A549 treated with GW870086 at 1 μM for 4 hours (cell line): Measurements from ENCODE around the gene SERPINB8. TPM values are rescaled to one million over a fixed set of nuclear protein-coding genes. Genes with fewer than 3 reads are reported as not detected.

Source experiments
- total RNA-seq: library from RNA; stranded (reverse); fragments of 200-300 nt; extraction: Qiagen RNA extraction; gene quantifications from 5 replicates; pipeline ENCODE4 v1.2.3, GENCODE V29; 2022; ENCODE audit warnings: low read depth

SERPINB8 gene
- total RNA-seq, result 7.8 to 12.2 TPM (median 8.8 TPM) in 5 replicates

DNA sequence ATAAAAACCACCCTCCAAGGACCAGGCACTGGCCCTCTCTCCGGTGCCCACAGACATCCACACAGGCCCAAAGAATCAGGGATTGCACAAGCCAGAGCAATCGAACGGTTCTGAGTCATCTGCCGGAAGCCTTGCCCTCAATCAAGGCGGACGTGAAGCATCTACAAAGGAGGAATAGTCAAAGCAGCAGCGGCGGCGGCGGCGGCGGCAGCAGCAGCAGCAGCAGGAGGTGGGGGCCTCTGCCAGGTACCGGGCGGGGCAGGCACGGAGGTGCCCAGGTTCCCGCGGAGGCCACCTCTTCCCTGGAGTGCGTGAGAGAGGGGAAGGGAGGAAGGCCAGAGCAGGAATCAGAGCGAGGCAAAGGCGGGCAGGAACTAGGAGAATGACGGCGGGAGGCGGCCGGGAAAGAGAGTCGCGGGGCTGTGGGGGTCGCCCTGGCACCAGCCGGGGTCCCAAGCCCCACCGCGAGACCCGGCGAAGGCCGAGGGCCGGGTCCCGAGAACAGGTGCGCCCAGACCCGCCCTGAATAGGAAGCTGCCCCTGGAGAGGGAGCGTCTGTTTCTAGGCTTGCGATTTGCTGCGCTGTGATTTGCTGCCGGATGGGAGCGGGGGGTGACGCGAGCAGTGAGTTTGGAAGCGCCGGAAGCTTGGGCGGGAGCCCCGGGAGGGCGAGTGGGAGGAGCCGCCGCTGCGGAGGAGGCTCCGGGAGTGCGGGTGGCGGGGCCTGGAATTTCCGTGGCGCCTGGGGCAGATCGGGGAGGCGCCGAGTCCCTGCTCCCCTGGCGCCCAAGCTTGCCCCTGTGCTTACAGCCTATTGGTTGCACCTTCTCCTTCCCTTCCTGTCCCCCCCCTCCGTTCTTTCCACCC is at the start of gene SERPINB8:
Gene SERPINB8, plus strand, starts transcription at position 140 of the 867 bp plus-strand sequence. CDS start 8,228 bp downstream, outside the sequence.

DNA sequence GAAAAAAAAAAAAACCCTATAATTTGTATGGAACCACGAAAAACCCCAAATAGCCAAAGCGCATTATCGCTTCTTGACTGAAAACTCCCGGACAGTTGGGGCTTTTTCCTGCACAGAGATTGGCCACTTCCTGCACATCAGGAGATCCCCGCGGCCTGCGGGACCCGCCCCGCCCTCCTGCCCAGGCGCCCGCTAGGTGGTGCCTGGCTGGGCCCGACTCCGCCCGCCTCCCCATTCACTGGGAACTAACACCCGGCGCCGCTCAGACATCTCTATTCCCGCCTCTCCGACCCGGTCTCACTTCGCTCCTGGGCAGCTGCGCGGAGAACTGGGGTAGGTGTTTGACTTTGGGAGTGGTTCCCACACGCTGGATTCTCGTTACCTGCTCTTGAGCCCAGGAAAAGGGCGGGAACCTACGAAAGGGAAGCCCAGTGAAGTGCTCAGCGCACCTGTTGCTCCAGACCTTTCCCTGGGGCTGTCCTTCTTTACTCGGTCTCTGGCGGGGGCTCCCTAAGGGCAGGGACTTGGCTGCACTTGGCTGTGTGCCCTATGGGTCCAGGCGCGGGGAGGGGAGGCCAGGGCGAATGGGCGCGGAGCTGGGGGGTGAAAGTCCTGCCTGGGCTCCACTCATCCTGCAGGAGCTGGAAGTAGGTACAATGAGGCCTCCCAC is 20.7 kb upstream of the SERPINB8 start, which contains the start of gene HMSD:
Gene HMSD, plus strand, starts transcription at position 234 of the 670 bp plus-strand sequence. CDS start 4,155 bp downstream, outside the sequence.

Other genes starting within 250 kb of the SERPINB8 start
- gene SERPINB7, start 194.7 kb upstream of the SERPINB8 start, total RNA-seq, result 1.4 to 2.8 TPM (median 2.0 TPM) in 5 replicates
- gene SERPINB2, start 82.4 kb upstream of the SERPINB8 start, total RNA-seq, result 0.07 TPM in 1 of 5 replicates, not detected in the others
- gene SERPINB10, start 62.1 kb upstream of the SERPINB8 start, total RNA-seq, result not detected in 5 replicates
- gene HMSD, start 20.8 kb upstream of the SERPINB8 start, total RNA-seq, result 0.71 TPM in 1 of 5 replicates, not detected in the others
- not detected in 5 replicates for gene LINC00305, start 179.0 kb downstream of the SERPINB8 start, total RNA-seq